A549 (cell line): ENCODE results near the gene ANKRD11.

ENCODE experiments used
- JUNB ChIP-seq: fragments of >200 bp; sonication (Bioruptor Twin); formaldehyde crosslinking; IDR thresholded peaks from 2 replicates; pipeline ENCODE4 v1.6.1; 2016
- MYC ChIP-seq: IDR thresholded peaks from 2 replicates; pipeline ENCODE4 v1.6.1; 2012; ENCODE audit warnings: mild to moderate bottlenecking, inconsistent platforms, low read length, improper control_type of control experiment, borderline replicate concordance
- TF ChIP-seq, protein P1 (sequence below): fragments of >200 bp; sonication (Bioruptor Twin); formaldehyde crosslinking; IDR thresholded peaks from 3 replicates; pipeline ENCODE4 v1.5.1; 2016

DNA sequence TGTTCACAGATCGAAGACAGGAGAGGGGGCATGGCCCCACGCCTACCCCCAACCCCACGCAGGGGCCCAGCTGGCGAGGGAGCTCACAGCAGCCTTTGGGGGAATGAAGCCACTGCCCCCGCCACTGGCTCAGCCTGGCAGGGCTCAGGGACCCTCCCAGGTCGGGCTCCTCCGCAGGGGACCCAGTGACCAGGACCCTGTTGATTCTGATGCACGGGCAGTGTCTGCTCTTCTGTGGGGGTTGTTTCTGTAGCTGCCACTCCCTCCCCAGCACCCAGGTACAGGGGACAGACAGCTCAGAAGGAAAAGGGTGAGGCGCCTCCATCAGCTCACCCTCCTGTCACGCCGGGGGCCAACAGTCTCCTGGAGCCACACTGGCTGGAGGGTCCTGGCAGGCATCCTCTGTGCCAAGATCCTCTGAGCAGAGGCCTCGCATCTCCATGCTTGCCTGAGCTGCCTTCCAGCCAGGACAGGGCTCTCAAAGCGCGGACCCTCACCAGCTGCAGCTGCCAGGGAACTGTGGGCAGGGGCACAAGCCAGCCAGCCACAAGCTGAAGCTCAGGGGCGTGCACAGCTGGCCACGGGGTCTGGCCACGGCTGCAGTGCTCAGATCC, 223.7 kb downstream of the ANKRD11 start:
- TF ChIP-seq, protein P1, sequence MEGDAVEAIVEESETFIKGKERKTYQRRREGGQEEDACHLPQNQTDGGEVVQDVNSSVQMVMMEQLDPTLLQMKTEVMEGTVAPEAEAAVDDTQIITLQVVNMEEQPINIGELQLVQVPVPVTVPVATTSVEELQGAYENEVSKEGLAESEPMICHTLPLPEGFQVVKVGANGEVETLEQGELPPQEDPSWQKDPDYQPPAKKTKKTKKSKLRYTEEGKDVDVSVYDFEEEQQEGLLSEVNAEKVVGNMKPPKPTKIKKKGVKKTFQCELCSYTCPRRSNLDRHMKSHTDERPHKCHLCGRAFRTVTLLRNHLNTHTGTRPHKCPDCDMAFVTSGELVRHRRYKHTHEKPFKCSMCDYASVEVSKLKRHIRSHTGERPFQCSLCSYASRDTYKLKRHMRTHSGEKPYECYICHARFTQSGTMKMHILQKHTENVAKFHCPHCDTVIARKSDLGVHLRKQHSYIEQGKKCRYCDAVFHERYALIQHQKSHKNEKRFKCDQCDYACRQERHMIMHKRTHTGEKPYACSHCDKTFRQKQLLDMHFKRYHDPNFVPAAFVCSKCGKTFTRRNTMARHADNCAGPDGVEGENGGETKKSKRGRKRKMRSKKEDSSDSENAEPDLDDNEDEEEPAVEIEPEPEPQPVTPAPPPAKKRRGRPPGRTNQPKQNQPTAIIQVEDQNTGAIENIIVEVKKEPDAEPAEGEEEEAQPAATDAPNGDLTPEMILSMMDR: no peak
- TF ChIP-seq MYC (no peak), JUNB (no peak)
